CD4-positive, alpha-beta T cell treated with Interleukin-6 for 4 hours (primary cell): ENCODE data around the gene LRATD1.

Experiments used
- DNase-seq: peaks from one replicate; pipeline ENCODE4 v3.0.0-alpha.2; 2020; ENCODE audit warnings: mixed read lengths

LRATD1 gene

DNA sequence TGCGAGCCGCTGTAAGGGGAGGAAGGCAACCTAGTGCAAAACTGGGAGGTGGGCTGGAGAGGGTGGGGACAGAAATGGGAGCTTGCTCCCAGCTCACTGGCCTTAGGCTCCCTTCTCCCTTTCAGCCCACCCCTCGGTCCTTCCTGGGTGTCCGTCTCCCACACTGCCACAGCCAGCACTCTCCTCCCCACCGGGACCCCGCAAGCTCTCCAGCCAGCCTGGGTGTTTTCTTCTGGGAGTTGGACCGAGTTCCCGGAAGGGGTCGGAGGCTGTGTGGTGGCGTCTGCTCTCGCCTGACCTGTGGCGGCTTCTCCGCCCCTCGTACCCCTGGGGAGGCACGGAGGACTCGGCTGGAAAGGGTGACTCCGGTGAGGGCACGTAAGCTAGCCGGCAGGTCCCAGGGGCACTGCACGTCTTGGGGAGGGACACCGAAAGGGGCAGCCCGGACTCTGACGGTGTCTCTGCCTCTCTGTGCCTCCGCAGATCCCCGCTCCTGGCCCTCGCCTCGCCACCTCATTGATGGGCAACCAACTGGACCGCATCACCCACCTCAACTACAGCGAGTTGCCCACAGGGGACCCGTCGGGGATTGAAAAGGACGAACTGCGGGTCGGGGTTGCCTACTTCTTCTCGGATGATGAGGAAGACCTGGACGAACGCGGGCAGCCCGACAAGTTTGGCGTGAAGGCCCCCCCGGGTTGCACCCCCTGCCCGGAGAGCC lies 1.1 kb downstream of the LRATD1 start:
- no peak for DNase-seq

DNA sequence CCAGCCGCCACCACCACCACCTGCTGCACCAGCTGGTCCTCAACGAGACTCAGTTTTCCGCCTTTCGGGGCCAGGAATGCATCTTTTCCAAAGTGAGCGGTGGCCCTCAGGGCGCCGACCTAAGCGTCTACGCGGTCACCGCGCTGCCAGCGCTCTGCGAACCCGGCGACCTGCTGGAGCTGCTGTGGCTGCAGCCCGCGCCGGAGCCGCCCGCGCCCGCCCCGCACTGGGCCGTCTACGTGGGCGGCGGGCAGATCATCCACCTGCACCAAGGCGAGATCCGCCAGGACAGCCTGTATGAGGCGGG lies 1.6 kb downstream of the LRATD1 start:
- DNase-seq, result no peak

DNA sequence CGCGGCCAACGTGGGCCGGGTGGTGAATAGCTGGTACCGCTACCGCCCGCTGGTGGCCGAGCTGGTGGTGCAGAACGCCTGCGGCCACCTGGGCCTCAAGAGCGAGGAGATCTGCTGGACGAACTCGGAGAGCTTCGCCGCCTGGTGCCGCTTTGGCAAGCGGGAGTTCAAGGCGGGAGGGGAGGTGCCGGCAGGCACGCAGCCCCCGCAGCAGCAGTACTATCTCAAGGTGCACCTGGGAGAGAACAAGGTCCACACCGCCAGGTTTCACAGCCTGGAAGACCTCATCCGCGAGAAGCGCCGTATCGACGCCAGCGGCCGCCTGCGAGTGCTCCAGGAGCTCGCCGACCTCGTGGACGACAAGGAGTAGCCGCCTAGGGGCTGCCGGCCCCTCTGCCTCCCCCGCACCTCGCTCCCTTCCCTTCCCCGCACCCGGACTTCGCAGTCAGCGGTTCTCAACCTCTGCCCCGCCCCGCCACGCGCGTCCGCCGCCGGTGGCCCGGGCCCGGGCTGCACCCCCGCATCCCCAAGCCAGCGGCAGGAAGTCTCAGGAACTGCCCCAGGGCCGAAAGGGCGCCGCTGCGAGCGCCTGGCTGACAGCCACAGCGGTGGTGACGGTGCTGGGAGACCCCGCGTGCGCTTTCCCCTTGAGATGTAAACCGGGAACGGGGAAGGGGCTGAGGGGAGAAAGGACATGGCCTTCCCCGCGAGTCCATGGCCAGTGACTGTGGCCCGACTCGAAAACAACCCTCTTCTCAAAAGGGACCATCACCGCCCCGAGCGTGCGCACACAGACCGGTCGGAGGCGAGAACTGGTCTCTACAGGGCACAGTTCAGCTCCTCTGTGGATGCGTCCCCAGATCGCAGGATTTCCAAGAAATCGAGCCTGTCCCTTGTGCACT lies 2.2 kb downstream of the LRATD1 start:
- DNase-seq, result no peak

DNA sequence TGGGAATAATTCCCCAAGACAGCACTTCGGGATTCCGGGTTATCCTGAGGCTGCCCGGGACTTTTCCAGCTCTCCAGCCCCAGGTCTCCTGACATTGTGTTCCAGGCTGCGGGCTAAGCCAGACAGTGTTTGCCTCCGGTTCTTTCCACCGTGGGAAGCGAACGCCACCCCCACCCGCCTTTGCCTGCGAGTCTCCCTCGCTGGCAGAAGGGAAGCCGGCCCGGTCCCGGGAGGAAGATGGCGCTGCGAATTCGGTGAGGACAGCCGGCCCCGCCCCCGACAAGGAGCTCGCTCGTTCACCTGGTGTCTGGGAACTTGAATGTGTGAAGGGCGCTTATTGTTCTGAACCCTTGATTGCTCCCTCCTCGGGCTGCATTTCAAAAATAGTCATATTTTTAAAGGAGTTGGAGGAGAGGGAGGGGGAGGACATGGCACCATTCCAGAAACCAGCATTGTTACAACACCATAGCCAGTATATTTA lies 2.9 kb downstream of the LRATD1 start:
- DNase-seq, result no peak

DNA sequence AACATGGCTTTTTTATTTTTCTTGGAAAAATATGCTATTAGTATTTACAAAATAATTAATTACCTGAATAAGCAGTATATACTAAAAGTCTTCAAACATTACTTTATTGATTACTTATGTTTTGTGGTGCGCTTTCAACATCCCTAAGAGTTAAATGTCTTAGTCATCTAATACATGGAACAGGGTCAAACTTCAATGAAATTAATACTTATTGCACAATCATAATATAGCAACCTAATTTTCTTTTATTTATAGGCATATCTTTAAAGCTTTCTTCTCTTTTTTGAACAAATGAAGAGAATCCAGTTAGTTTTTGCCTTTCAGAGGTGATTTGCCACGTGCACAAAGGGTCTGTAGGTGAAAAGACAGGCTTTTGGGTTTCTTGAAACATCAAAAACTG lies 6.0 kb downstream of the LRATD1 start:
- DNase-seq, result no peak

GRCh38 chr2:14641116-14641515 lies 8.6 kb downstream of the LRATD1 start:
- no peak for DNase-seq

DNA sequence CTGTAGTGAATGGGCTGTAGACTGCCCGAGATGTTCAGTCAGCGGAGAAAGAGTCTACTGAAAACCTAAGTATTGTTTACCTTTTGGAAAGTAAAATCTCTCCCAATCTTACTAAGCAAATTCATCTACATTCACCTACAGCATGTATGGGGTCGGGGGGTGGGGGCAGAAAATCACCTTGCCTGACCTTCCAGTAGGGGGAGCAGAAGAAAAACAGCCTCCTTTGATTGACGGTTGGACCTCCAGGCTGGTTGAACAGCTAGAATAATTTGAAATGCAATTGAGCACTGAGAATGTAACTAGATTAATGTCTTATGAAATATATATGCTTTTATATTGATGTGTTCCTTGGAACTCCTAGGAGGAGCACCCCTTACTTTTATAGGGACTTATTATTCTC lies 10.0 kb downstream of the LRATD1 start:
- no peak for DNase-seq

GRCh38 chr2:14647714-14648113 lies 15.2 kb downstream of the LRATD1 start:
- no peak for DNase-seq

GRCh38 chr2:14650066-14650465 lies 17.5 kb downstream of the LRATD1 start:
- no peak for DNase-seq

DNA sequence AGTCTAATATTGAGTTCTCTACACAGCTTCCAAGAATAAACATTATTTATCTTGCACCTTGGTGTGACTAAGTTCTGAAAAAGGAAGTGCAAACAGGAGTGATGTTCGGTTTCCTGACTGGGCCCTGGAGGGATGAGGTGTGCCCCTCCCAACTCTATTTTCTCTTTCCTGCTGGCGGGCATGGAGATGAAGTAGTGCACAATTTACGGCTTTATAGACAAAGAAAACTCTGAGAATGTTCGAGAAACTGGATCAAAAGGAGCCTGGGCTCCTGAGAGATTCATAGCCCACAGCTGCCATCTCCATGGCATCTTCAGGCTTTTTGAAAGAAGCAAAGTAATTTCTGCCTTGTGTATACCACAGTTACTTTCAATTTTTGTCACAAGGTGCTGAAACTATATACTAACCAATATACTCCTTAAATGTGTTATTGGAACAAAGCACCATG lies 22.3 kb downstream of the LRATD1 start:
- DNase-seq, result no peak

- no peak for DNase-seq
Observed at GRCh38 chr2:14656146-14656545, 23.6 kb downstream of the LRATD1 start.

DNA sequence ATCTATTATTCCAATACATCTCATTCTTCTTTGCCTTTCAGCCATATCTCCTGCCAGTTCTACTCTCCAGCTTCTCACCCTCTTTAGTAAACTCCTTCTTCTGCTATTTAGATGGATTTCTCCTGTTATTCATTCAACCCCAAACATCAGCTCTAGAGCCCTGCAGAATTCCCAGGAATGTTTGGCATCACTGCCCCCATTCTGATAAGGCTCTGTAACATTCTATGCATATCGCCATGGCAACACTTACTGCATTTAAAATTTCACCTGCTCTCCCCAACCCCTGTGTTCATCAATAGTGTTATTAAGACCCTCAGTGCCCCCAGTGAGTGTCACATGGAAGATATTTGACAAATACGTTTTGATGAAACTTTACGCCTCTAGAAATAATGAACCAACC lies 28.6 kb downstream of the LRATD1 start:
- DNase-seq, result no peak

DNA sequence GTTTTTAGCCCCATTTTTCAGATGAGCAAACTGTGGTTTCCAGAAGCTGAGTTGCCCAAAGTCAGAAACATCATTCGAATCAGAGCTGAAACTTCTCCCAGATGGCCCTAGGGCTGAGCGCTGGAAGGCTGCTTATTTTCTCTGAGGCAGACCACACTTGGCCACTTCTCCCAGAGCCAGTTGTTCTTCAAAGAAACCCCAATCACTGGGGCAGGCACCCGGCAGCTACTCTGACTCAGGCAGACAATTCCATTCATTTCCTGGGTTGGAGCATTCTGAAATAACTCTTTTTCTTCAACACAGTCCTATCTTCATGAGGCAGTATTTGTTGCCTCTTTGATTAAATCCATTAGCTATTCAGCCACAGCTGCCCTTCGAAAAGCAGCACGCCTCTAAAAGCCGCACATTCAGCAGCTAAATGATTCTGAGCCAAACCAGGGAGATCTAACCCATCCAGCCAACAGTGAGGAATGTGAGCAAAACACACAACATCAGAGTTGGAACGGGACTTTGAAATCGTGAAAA lies 40.9 kb downstream of the LRATD1 start:
- no peak for DNase-seq

DNA sequence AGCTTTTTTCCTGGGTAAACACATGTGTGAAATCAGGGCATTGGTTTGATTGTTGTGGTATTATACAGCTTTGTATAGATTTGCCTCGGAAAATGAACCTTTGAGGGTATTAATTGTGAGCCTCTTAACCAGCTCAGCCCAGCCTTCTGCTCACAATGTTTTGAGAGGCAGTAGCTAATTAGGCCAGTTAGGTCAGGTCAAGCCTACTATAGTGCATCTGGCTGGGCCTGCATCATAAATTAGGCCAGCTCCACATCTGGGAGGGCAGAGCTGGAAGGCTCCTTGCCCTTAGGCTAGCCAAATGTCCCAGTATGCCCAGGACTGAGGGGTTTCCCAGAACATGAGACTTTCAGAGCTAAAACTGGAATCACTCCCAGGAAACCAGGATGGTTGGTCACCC lies 43.0 kb downstream of the LRATD1 start:
- DNase-seq, result no peak

- no peak for DNase-seq
Observed at GRCh38 chr2:14676371-14676770, 43.9 kb downstream of the LRATD1 start.

DNA sequence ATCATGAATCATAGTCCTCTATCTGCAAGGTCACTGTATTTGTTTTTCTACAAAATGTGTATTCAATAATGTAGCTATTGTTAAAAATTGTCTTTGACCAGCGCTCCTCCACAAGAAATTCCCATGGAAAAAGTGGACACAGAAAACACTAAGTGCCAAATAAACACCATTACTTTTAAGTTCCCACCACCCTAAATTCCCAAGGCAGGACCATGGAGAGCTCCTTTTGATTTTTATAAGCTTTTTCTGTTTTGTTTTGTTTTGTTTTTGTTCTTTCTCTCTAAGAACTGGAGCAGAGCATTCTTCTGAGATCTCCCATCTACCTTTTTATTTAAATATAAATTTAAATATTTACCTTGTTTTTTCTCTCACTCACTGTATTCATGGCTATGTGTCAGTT lies 44.5 kb downstream of the LRATD1 start:
- DNase-seq, result no peak

DNA sequence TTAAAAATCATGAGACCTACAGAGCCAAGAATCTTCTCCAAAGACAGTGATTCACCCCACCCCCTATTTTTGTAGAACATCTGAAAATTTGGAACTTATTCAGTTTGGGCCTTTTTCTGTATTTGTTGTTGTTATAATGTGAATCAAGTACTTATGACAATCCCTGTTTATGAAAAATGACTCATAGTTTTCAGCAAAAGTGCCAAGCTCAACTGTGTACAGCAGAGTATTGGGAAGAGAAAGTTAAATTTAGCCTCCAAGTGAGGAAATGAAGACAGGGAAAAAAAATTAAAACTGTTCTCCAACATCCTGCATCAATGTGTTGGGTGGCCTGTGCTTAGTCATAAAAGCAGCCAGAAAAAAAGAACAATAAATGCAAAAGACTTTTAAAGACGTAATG lies 46.2 kb downstream of the LRATD1 start:
- no peak for DNase-seq

- DNase-seq, result no peak
Observed at GRCh38 chr2:14681608-14682007, 49.1 kb downstream of the LRATD1 start.
